ENCODE results near the gene AATK. TPM values are rescaled to one million over a fixed set of nuclear protein-coding genes. Genes with fewer than 3 reads are reported as not detected.
"Not testable (repeated sequence)": the region's sequence is repeated elsewhere in the genome, so short reads cannot be mapped to it uniquely, and the experiment has no call there.

The AATK gene
- polyA plus RNA-seq, 1 of the 3 experiments (the other 2 are of a cell fraction): 0.51 TPM

GRCh38 chr17:81147701-81148100 lies 18.3 kb downstream of the AATK start:
- Histone ChIP-seq H3K27me3 (ENCODE audit: insufficient read depth) (no peaks in the 10 kb centered on the region; the same call in 1 of the 2 replicates), H4K20me1 (ENCODE audit: insufficient read depth) (no peaks in the 10 kb centered on the region), H3K9me3 (no peaks in the 10 kb centered on the region), H3K79me2 (ENCODE audit: insufficient read depth) (no peaks in the 10 kb centered on the region), H3K4me2 (no peak overlapping the region), H3K9ac (no peak overlapping the region), H3F3A (replicated peaks; ENCODE audit: insufficient read depth) (no peaks in the 10 kb centered on the region), H3K9me2 (no peaks in the 10 kb centered on the region), H3K36me3 (replicated peaks in 1 of 2; ENCODE audit: control insufficient read depth in 1 of 2, insufficient read depth in 2 of 2, low read length in 1 of 2) (no peaks in the 10 kb centered on the region), H3K4me3 (ENCODE audit: low read depth in 2 of 2, low read length in 1 of 2) (no peak overlapping the region), H3K4me1 (ENCODE audit: control insufficient read depth in 1 of 2, insufficient read depth in 2 of 2, low read depth in 1 of 2, low read length in 1 of 2) (peaks cover 0 to 3% of the 10 kb centered on the region in 2 experiments; a peak in 1 of 4 replicates), H2AFZ (ENCODE audit: low read depth) (no peak overlapping the region), H3K27ac (ENCODE audit: low read depth in 2 of 2, low read length in 1 of 2) (no peak overlapping the region)
- WGBS (ENCODE audit: low lambda C conversion rate): 73% methylated on average over 10 of the region's 10 CpGs
- TF ChIP-seq PBX3 (IDR thresholded peaks at IDR 0.05): no peak
- TF ChIP-seq MXI1 (IDR thresholded peaks at IDR 0.05; ENCODE audit: low read depth, low read length): no peak
- DNase-seq: no peak
- ChIA-PET POLR2A (interaction anchor here (0.6 kb wide), 1 partner anchor 54 kb away, joined by 3 read pairs; no protein-coding TSS in a partner anchor), CTCF (interaction anchor here (1.9 kb wide), 1 partner anchor 53 kb away, joined by 11 read pairs; no protein-coding TSS in a partner anchor)

GRCh38 chr17:81146208-81146607 lies 19.8 kb downstream of the AATK start:
- H3K9ac ChIP-seq; H3K79me2 ChIP-seq (ENCODE audit: insufficient read depth); H3K4me1 ChIP-seq (ENCODE audit: control insufficient read depth in 1 of 2, insufficient read depth in 2 of 2, low read depth in 1 of 2, low read length in 1 of 2); H4K20me1 ChIP-seq (ENCODE audit: insufficient read depth); H3F3A ChIP-seq (replicated peaks; ENCODE audit: insufficient read depth); H3K27ac ChIP-seq (ENCODE audit: low read depth in 2 of 2, low read length in 1 of 2); H3K36me3 ChIP-seq (replicated peaks in 1 of 2; ENCODE audit: control insufficient read depth in 1 of 2, insufficient read depth in 2 of 2, low read length in 1 of 2); POLR2A ChIA-PET; H3K4me3 ChIP-seq (ENCODE audit: low read depth in 2 of 2, low read length in 1 of 2); H3K27me3 ChIP-seq (ENCODE audit: insufficient read depth); H3K9me2 ChIP-seq; H2AFZ ChIP-seq (ENCODE audit: low read depth); H3K9me3 ChIP-seq; DNase-seq; H3K4me2 ChIP-seq: not testable (repeated sequence)
- WGBS (ENCODE audit: low lambda C conversion rate): 63% methylated on average over 10 of the region's 10 CpGs
- CTCF ChIA-PET: interaction anchor here (1.5 to 8.8 kb wide), 4 partner anchors 8 to 93 kb away, joined by 5 to 147 read pairs (median 97); partner anchors contain the start of genes NDUFAF8 and TEPSIN

- Histone ChIP-seq H3K9ac (no peak overlapping the region), H4K20me1 (ENCODE audit: insufficient read depth) (no peaks in the 10 kb centered on the region), H3K9me3 (no peaks in the 10 kb centered on the region), H3K4me3 (ENCODE audit: low read depth in 2 of 2, low read length in 1 of 2) (no peak overlapping the region), H3K27ac (ENCODE audit: low read depth in 2 of 2, low read length in 1 of 2) (no peak overlapping the region), H3K9me2 (no peaks in the 10 kb centered on the region), H2AFZ (ENCODE audit: low read depth) (no peak overlapping the region), H3K27me3 (ENCODE audit: insufficient read depth) (no peaks in the 10 kb centered on the region), H3K4me1 (ENCODE audit: control insufficient read depth in 1 of 2, insufficient read depth in 2 of 2, low read depth in 1 of 2, low read length in 1 of 2) (peaks cover 0 to 3% of the 10 kb centered on the region in 2 experiments; a peak in 1 of 4 replicates), H3K4me2 (no peak overlapping the region), H3K79me2 (ENCODE audit: insufficient read depth) (no peaks in the 10 kb centered on the region), H3F3A (replicated peaks; ENCODE audit: insufficient read depth) (no peaks in the 10 kb centered on the region), H3K36me3 (replicated peaks in 1 of 2; ENCODE audit: control insufficient read depth in 1 of 2, insufficient read depth in 2 of 2, low read length in 1 of 2) (no peaks in the 10 kb centered on the region)
- 81% methylated on average over 10 of the region's 14 CpGs for WGBS (ENCODE audit: low lambda C conversion rate)
- CTCF ChIA-PET: interaction anchor here (0.8 to 8.8 kb wide), 11 partner anchors 9 to 339 kb away, joined by 3 to 147 read pairs (median 28); partner anchors contain the start of genes AATK, NDUFAF8, PVALEF and TEPSIN
- POLR2A ChIA-PET: no interaction called here
- TF ChIP-seq TEAD4 (IDR thresholded peaks at IDR 0.05; ENCODE audit: borderline replicate concordance, insufficient read depth) (no peak), CHD2 (IDR thresholded peaks at IDR 0.05; ENCODE audit: low read length, partially characterized antibody) (no peak), FOSL2 (IDR thresholded peaks at IDR 0.05; ENCODE audit: borderline replicate concordance, low read depth) (no peak)
- TF ChIP-seq, protein P1, sequence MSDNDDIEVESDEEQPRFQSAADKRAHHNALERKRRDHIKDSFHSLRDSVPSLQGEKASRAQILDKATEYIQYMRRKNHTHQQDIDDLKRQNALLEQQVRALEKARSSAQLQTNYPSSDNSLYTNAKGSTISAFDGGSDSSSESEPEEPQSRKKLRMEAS (IDR thresholded peaks at IDR 0.05; ENCODE audit: low read depth): no peak
- no peak for DNase-seq
Measured at GRCh38 chr17:81144423-81144781, 21.6 kb downstream of the AATK start.
